Left kidney (tissue), 1 donor: ENCODE results near the gene PEX11A. TPM values are rescaled to one million over a fixed set of nuclear protein-coding genes. Genes with fewer than 3 reads are reported as not detected.

ENCODE experiments used
- polyA plus RNA-seq: library from polyadenylated mRNA; unstranded; fragments of 120-200 nt; gene quantifications from one replicate; pipeline ENCODE4 v1.2.1, GENCODE V29; 2013; ENCODE audit not compliant: insufficient read length

PEX11A gene
- polyA plus RNA-seq, 1 donor = 24.4 TPM

Other genes starting within 250 kb of the PEX11A start
- gene RHCG, start 194.2 kb downstream of the PEX11A start, polyA plus RNA-seq = 1.9 TPM
- gene TICRR, start 115.3 kb downstream of the PEX11A start, polyA plus RNA-seq = 17.9 TPM
- gene KIF7, start 35.3 kb downstream of the PEX11A start, polyA plus RNA-seq = 13.7 TPM
- 1.4 TPM for gene PLIN1, start 11.4 kb downstream of the PEX11A start, polyA plus RNA-seq
- 3.7 TPM for gene WDR93, start 57 bp upstream of the PEX11A start, polyA plus RNA-seq
- gene MESP1, start 60.5 kb upstream of the PEX11A start, polyA plus RNA-seq = 0.52 TPM
- 0.45 TPM for gene MESP2, start 85.6 kb upstream of the PEX11A start, polyA plus RNA-seq
- gene ANPEP, start 124.1 kb upstream of the PEX11A start, polyA plus RNA-seq = 135 TPM
- 49.1 TPM for gene AP3S2, start 203.2 kb upstream of the PEX11A start, polyA plus RNA-seq
- gene ARPIN, start 222.2 kb upstream of the PEX11A start, polyA plus RNA-seq = 33.1 TPM